Fibroblast of the conjunctiva (primary cell): ENCODE results near the gene NEXN.
A peak's percentile ranks its signal among the peaks of the same experiment; 100 is the strongest.
"Not testable (repeated sequence)": the region's sequence is repeated elsewhere in the genome, so short reads cannot be mapped to it uniquely, and the experiment has no call there.

Experiments used
- DNase-seq: peaks from one replicate; pipeline ENCODE4 v3.0.0-alpha.2; 2010; ENCODE audit warnings: low read depth

NEXN gene

GRCh38 chr1:77961392-77961791, 73.0 kb downstream of the NEXN start:
- no peak for DNase-seq

- no peak for DNase-seq
Observed at GRCh38 chr1:77966291-77966690, 77.9 kb downstream of the NEXN start.

GRCh38 chr1:77970192-77970591, 81.8 kb downstream of the NEXN start:
- no peak for DNase-seq

DNA sequence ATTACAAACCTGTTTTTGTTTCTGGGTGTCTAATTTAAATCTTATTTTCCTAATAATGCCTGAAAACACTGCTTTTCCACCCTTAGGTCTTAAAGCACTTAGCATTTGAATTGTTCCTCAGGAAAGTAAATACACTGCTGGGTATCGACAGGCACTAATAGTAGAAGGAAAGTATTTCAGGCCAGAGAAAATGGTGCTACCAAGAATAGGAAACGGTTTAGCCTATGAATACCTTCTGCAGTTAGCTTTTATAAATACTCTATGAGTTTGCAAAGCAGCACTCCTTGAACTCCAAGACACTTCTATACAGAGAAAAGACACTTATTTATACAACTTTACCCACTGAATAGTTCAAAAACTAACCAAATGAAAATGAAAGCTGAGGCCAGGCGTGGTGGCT, 83.7 kb downstream of the NEXN start:
- no peak for DNase-seq

DNA sequence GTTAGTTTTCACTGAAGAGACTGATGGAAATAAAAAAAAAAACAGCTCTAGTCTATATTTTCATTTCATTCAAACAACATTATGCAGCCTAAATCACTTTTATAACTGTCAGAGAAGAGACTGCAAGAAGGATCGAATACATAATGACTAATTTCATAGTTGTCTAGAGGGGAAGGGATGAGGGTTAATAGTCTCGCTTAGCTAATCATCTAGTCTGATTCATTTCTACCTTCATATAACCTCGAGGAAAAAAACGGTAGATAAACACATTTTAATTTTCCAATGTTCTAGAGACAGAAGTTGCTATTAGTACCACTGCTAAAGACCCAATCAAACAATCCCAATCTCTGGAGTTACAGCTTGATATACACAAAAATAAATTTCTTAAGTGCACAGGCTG, 87.0 kb downstream of the NEXN start:
- no peak for DNase-seq

DNA sequence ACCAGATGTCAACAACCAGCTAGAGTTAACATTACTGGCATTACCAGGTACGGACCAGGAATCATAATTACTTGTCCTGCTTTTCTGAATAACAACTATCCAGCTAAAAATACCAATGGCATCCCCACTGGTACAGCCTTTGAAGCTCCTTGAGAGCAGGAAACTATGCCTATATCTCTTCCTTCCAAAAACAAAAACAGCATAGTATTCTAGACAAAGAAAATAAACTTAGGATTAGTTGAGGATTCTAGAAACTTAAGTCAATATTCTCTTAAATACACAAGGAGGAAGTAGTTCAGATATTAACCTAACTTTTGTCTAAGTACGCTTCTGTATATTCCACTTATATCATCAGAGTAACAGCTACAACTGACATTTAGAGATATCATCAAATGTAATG, 87.5 kb downstream of the NEXN start:
- DNase-seq: no peak

GRCh38 chr1:77976433-77977076, 88.1 kb downstream of the NEXN start:
- no peak for DNase-seq

GRCh38 chr1:77977989-77978292, 89.5 kb downstream of the NEXN start:
- DNase-seq: no peak

DNA sequence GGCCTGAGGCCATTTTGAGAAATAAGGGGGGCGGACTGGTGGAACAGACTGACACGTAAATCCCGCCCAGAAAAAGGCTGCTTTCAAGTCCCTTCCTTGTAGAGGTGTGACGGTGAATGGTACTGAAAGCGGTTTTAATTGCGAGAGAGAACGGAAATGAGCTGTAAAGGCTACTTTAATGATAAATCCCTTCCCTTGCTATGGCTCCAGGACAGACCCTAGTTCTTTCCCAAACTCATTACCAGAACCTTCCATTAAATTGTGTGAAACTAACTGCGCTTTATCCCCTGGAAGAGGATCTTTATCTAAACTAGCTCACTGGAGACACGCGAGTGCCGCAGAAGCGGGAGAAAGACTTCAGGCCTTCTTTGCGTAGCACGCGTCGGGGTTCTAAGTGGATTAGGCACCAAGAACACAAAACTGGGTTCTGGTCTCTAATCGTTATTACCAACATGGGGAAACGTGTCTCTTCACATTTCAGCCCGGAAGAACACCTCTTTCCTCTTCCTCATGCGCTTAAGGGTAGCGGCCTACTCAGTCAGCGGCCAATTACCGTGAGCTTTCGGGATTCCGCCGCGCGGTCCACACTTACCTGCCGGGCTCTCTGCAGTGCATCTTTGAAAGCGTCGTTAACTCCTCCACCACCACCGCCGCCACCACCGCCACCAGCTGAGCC, 90.0 kb downstream of the NEXN start:
- peak; percentile 96 for DNase-seq

GRCh38 chr1:77978969-77979876, 90.8 kb downstream of the NEXN start, which contains the start of gene FUBP1:
FUBP1 (minus strand) TSS chr1:77979072; CDS start chr1:77979004, 68 bp downstream.
- DNase-seq: peak; percentile 99

DNA sequence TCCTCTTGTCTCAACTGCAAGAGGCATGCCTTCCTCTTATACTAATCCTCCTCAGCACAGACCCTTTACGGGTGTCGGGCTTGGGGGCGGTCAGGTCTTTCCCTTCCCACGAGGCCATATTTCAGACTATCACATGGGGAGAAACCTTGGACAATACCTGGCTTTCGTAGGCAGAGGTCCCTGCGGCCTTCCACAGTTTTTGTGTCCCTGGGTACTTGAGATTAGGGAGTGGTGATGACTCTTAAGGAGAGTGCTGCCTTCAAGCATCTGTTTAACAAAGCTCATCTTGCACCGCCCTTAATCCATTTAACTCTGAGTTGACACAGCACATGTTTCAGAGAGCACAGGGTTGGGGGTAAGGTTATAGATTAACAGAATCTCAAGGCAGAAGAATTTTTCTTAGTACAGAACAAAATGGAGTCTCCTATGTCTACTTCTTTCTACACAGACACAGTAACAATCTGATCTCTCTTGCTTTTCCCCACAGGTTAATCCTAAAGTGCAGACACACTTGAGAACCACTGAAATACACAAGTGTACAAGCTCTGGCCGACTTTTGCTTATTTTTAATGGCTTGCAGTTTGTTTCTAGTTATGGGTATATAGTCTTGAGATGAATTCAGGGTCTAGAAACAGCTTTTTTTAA, 95.0 kb downstream of the NEXN start:
- DNase-seq: not testable (repeated sequence)

DNA sequence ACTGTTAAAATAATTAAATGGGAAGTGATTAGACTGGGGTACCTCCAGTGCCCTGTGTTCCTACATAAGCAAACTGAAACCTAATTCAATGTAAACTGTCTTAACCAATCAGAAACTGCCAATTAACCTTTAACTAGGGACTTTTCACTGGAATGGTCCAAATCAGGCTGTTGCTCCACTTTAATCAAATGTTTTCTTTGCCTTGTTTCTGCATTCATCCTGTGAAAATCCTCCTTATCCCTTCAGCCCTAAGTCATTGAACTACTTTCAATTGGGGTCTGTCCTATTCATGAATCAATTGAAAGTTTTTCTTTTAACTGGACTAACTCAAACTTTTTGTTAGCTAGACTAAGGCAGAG, 95.6 kb downstream of the NEXN start:
- DNase-seq: no peak

DNA sequence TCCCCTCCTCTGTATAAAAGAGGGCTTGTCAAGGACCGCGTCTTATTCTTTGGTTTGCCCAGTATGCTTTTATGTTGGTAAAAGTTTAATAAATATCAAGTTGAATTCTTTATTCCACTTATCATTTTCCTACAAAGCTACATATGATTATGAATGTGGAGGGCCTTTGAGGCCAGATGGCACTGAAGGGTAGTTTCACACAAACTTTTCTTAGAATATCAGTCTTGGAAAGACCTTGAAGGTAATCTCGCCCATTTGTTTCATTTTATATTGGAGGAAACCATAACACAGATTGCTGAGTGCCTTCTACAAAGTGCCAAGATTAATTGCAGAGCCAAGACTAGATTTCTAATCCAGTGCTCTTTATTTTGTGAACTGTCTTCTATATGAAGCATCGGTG, 96.2 kb downstream of the NEXN start:
- DNase-seq: no peak

- no peak for DNase-seq
Observed at GRCh38 chr1:77986810-77987209, 98.4 kb downstream of the NEXN start.

DNA sequence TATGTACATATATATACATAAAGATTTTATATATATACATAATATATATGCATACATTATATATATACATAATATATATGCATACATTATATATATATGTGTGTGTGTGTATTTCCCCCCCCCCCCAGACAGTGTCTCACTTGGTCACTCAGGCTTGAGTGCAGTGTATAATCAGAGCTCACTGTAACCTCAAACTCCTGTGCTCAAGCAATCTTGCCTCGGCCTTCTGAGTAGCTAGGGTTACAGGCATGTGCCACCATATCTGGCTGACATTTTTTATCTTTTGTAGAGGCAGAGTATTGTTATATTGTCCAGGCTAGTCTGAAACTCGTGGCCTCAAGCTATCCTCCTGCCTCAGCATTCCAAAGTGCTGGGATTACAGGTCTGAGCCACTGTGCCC, 99.5 kb downstream of the NEXN start:
- no peak for DNase-seq

DNA sequence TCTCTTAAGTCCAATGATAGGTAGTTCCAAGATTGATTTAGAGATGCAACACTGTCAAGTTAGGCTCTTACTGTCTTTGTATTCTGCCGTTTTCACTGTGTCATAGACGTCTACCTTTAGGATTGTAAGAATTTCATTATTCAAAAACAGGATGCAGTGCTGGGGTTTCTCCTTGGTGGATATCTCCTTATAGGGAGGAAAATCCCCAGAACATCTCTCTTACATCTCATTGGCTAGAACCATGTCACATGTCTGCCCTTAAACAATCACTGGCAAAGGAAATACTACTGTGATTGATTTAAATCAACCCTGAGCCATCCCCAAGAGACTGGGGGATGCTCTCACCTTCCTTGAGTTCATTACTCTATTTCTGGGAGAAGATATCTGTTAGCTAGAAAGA, 101.3 kb downstream of the NEXN start:
- DNase-seq: no peak

GRCh38 chr1:77990629-77991204, 102.3 kb downstream of the NEXN start:
- no peak for DNase-seq

- DNase-seq: no peak
Observed at GRCh38 chr1:77991638-77992037, 103.2 kb downstream of the NEXN start.
